Embryonic facial prominence (tissue), 1 donor: ENCODE results near the gene ATP2A3.
"Not testable (repeated sequence)": the region's sequence is repeated elsewhere in the genome, so short reads cannot be mapped to it uniquely, and the experiment has no call there.

Experiments used
- DNase-seq: peaks from one replicate; pipeline ENCODE4 v3.0.0-alpha.2; 2016; ENCODE audit errors: extremely low spot score

Gene ATP2A3

GRCh38 chr17:3991699-3992098, 27.5 kb upstream of the ATP2A3 start:
- DNase-seq, result not testable (repeated sequence)

- no peak for DNase-seq
Measured at GRCh38 chr17:3990386-3991127, 26.3 kb upstream of the ATP2A3 start.

- DNase-seq, result no peak
Measured at GRCh38 chr17:3989041-3989886, 25.0 kb upstream of the ATP2A3 start.

- DNase-seq, result no peak
Measured at GRCh38 chr17:3988297-3989040, 24.2 kb upstream of the ATP2A3 start.

GRCh38 chr17:3986939-3987335, 22.7 kb upstream of the ATP2A3 start:
- DNase-seq, result no peak

- DNase-seq, result no peak
Measured at GRCh38 chr17:3986270-3986938, 22.2 kb upstream of the ATP2A3 start.

- no peak for DNase-seq
Measured at GRCh38 chr17:3985846-3986245, 21.6 kb upstream of the ATP2A3 start.

- DNase-seq, result no peak
Measured at GRCh38 chr17:3983606-3984484, 19.6 kb upstream of the ATP2A3 start.

GRCh38 chr17:3982541-3983017, 18.3 kb upstream of the ATP2A3 start:
- no peak for DNase-seq

- no peak for DNase-seq
Measured at GRCh38 chr17:3982113-3982512, 17.9 kb upstream of the ATP2A3 start.

- no peak for DNase-seq
Measured at GRCh38 chr17:3981455-3981854, 17.2 kb upstream of the ATP2A3 start.

GRCh38 chr17:3980381-3981014, 16.3 kb upstream of the ATP2A3 start:
- DNase-seq, result no peak

GRCh38 chr17:3979290-3979611, 15.0 kb upstream of the ATP2A3 start:
- no peak for DNase-seq

GRCh38 chr17:3978421-3979289, 14.4 kb upstream of the ATP2A3 start:
- DNase-seq, result no peak

GRCh38 chr17:3977387-3977786, 13.2 kb upstream of the ATP2A3 start:
- no peak for DNase-seq

- no peak for DNase-seq
Measured at GRCh38 chr17:3976675-3977171, 12.5 kb upstream of the ATP2A3 start.

- DNase-seq, result no peak
Measured at GRCh38 chr17:3974980-3975379, 10.7 kb upstream of the ATP2A3 start.

- no peak for DNase-seq
Measured at GRCh38 chr17:3974138-3974687, 10.0 kb upstream of the ATP2A3 start.
